HG03064 (cell line): Measurements from ENCODE around the gene STARD13.
"Not testable (repeated sequence)": the region's sequence is repeated elsewhere in the genome, so short reads cannot be mapped to it uniquely, and the experiment has no call there.

Experiments
- ATAC-seq: cut with Tn5 transposase; IDR thresholded peaks from one replicate; pipeline ENCODE4 v1.9.1; 2021; ENCODE audit warnings: low read depth; ENCODE audit not compliant: unreplicated experiment

STARD13 gene

DNA sequence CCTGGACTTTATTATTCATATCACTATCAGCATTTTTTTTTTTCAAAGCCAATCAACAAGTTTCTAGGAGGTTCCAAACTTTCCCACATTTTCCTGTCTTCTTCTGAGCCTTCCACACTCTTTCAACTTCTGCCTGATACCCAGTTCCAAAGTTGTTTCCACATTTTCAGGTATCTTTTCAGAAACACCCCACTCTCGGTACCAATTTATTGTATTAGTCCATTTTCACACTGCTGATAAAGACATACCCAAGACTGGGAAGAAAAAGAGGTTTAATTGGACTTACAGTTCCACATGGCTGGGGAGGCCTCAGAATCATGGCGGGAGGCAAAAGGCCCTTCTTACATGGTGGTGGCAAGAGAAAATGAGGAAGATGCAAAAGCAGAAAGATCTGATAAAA lies 122.8 kb downstream of the STARD13 start:
- ATAC-seq = not testable (repeated sequence)

DNA sequence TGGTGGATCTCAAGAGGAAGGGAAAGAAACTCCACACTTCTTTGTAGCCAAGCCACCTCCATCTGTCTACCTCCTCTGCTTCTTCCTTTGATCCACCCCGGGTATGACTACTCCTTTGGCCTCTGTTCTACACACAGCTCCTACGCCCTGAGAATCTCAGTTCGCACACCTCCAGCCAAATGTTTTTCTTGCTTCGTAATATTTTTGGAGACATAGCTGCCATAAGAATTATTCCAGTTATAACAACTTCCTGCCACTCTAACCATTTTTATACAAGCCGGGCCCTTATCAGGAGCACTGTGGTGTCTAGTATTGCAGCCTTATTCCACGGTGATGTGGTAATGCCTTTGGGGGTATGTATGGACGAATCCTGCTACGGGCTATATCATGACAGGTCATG lies 126.7 kb downstream of the STARD13 start:
- no peak for ATAC-seq

GRCh38 chr13:33158271-33158670 lies 127.3 kb downstream of the STARD13 start:
- no peak for ATAC-seq

DNA sequence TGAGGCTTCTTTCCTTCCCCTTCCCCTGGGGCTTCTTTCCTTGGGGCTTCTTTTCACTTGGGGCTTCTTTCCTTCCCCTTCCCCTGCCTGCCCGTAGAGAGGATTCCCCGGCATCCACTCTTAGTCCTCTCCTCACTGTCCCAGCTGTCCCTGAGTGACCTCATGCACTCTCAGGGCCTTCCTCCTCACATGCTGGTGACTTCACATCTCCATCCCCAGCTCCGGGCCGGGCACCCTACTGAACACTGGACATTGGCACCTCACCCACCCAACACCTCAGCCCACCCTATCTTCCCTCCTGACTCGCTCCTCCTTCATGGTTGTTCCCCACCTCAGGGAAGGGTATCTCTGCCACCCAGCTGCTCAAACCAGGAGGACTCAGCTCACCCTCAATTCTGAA lies 130.6 kb downstream of the STARD13 start:
- ATAC-seq = no peak

GRCh38 chr13:33153421-33154404 lies 131.8 kb downstream of the STARD13 start:
- no peak for ATAC-seq

GRCh38 chr13:33152389-33152788 lies 133.2 kb downstream of the STARD13 start:
- ATAC-seq = no peak

GRCh38 chr13:33150662-33151061 lies 134.9 kb downstream of the STARD13 start:
- ATAC-seq = no peak

GRCh38 chr13:33150126-33150525 lies 135.4 kb downstream of the STARD13 start:
- no peak for ATAC-seq

GRCh38 chr13:33147832-33148231 lies 137.7 kb downstream of the STARD13 start:
- ATAC-seq = no peak

DNA sequence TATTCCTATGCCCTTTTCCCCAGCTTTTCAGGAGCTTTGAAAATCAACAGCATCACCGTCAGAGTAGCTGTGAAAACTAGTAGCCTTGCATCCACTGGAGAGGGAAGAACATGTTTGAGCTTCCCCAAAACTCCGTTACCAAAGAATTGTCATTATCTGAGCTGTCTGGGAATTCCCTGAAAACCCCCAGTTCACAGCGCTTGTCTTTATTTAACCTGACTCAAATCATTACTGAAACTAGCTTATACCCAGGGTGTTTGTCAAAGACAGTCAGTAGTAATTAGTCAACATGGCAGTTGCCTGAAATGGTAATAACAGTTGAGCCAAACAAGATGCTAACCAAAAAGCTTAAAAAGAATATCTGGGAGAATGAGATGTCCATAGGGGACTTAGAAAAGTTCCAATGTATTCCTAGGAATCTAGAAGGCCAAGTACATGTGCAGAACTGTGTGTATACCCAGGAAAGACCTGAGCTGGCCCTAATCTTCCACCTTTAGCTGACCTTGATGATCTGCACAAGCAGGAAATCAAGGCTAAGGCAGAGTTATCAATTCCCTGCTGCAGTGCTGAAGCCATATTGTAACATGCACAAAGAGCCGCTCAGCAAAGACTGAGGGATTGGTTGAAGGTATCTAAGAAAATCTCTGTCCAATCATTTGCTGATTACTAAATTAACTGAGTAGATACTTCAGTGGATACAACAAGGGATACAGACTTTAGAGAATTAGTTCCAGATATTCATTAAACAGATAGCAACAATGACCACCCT lies 138.5 kb downstream of the STARD13 start:
- ATAC-seq = peak; percentile 77

DNA sequence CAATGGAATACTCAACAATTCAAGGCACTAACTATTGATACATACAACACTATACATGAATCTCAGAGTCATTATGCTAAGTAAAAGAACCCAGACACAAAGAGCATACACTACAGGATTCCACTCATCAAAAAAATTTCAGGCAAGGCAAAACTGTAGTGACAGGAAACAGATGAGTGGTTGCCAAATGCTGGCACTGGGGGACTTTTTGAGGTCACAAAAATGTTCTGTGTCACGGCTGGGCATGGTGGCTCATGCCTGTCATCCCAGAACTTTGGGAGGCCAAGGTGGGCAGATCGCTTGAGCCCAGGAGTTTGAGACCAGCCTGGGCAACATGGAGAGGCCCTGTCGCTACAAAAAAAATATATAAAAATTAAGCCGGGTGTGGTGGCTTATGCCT lies 139.9 kb downstream of the STARD13 start:
- ATAC-seq = no peak

DNA sequence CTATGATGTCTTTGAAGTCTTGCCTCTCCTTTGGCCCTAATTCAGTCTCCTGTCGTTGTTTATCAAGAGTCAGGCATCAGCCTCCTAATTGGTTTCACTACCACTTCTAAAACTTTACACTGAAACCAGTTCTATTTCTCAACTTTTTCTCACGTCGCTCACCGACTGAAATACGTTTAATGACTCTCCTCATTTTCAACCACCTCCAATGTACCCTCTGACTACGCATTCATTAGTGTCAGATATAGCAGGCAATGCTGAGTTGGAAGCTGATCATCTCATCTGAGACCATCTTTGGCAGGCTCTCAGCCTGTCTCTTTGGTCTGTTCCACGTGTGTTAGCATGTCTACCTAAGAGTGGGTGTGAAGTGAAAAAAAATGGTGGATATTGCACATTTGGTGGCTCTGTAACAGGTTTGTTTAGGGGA lies 141.2 kb downstream of the STARD13 start:
- ATAC-seq = no peak

DNA sequence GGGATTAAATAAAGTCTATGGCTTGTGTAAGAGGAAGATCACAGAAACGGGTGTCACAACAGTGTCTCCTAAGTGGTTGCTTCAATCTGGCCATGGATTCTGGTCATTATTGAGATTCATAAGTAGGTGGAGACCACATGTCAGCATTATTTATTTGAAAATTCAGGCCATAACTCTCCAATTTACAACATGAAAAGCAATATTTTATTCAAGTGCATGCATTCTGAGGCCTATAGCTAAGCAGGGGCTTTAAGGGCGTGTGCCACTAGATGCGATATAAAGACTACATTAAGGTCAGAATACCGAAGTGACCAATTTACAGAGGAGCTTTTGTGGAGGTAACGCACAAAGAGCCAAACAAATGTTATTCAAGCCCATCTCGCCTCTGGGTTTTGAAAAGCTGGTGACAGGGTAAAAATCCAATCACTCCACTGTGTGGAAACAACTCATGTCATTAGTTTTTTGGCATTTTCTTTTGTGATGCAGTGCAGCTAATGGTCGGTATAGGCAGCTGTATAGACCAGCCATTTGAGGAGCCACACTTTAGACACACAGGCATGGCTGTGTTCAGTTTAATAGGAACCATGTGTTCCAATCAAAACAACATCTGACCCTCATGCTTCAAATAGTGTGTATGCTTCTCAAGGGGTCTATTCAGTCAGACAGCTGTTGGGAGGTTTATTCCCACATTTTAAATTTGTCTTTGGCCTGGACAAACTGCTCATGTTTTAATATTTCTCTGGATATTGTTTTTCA lies 145.6 kb downstream of the STARD13 start:
- no peak for ATAC-seq

DNA sequence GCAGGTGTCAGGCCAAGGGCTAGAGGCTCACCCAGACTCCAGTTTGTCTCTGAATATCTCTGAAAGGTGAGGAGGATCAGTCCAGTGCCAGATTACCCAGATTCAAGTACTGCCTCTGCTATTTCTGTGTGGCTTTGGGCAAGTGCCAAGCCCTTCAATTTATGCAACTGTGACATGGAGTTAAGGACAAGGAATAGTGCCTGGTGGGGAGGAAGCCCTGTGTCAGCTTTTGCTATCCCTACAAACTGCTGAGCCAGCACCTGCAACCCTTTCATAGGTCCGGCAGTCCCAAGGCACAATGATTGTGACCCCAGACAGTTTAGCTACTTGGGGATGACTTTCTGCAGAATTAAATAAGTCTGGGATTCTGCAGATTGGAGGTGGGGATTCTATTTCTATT lies 146.4 kb downstream of the STARD13 start:
- ATAC-seq = no peak

- no peak for ATAC-seq
Observed at GRCh38 chr13:33138441-33138840, 147.1 kb downstream of the STARD13 start.

DNA sequence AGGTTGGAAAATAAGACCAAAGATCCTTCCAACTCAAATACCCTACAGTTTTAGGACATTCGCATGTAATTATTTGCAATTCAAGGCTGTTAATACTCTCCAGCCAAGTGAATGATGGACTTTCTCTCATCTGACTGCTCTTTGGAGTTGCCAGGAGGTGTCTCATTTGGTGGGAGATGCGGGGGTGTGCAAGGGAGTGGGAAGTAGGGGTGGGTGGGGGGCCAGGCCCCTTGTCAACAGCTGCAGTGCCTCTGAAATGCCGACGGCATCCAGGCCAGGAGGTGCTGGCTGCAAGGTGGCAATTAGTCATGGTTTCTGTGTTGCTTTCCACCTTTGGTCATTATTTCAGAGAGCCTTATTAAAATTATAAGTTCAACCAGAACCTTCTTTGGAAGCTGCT lies 147.8 kb downstream of the STARD13 start:
- ATAC-seq = no peak

- ATAC-seq = no peak
Observed at GRCh38 chr13:33135097-33135496, 150.5 kb downstream of the STARD13 start.

DNA sequence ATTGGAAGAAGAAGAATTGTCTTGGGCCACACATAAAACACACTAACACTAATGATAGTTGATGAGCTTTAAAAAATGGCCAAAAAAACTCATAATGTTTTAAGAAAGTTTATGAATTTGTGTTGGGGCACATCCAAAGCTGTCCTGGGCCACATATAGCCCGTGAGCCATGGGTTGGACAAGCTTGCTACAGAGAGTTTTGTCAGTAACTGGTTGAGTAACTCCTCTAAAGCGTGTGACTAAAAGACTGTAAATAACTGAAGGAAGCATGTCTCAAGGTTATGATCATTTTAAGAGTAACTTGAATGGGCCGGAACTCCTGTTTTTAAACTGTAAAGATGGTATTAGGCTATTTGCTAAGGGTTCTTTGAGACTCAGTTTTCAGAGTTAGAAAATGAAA lies 151.3 kb downstream of the STARD13 start:
- no peak for ATAC-seq

- no peak for ATAC-seq
Observed at GRCh38 chr13:33132644-33133440, 152.7 kb downstream of the STARD13 start.

GRCh38 chr13:33129886-33130285 lies 155.7 kb downstream of the STARD13 start:
- ATAC-seq = no peak
